ENCODE results near the gene RMRP.

- no peak for TF ChIP-seq CTCF (IDR thresholded peaks at IDR 0.05)
- TF ChIP-seq EP300 (IDR thresholded peaks at IDR 0.05) = no peak
- TF ChIP-seq POLR2A (IDR thresholded peaks at IDR 0.05) = no peak
Observed at GRCh38 chr9:35616681-35617459, 40.9 kb downstream of the RMRP start.

All from suprapubic skin (tissue), 3 donors.